Stimulated activated effector memory CD8-positive, alpha-beta T cell treated with anti-CD3 and anti-CD28 coated beads, Interleukin-12 subunit alpha, Interleukin-12 subunit beta, amount 100 ng/mL, for 72 hours (primary cell): ENCODE results near the gene SSX7.
"Not testable (repeated sequence)": the region's sequence is repeated elsewhere in the genome, so short reads cannot be mapped to it uniquely, and the experiment has no call there.

Source experiments
- ATAC-seq: fragments of 150-1000 bp; cut with Tn5 transposase; 2 replicates; pipeline ENCODE4 v1.10.0; 2021
- DNase-seq, 2 donors: peaks; one replicate each; pipeline ENCODE4 v3.0.0; 2021 to 2022; ENCODE audit warnings: low spot score in 2 of 2
- H3K27ac Mint-ChIP-seq: one replicate; pipeline ENCODE4 v1.8.0; 2022; ENCODE audit warnings: mild to moderate bottlenecking, mixed read lengths
- H3K36me3 Mint-ChIP-seq: one replicate; pipeline ENCODE4 v1.8.0; 2022; ENCODE audit warnings: mild to moderate bottlenecking, mixed read lengths
- H3K4me1 Mint-ChIP-seq: one replicate; pipeline ENCODE4 v1.8.0; 2022; ENCODE audit warnings: mixed read lengths
- H3K4me3 Mint-ChIP-seq: one replicate; pipeline ENCODE4 v1.8.0; 2022; ENCODE audit warnings: mild to moderate bottlenecking, mixed read lengths
- H3K9me3 Mint-ChIP-seq: one replicate; pipeline ENCODE4 v1.8.0; 2022; ENCODE audit warnings: mixed read lengths

Gene SSX7, protein sequence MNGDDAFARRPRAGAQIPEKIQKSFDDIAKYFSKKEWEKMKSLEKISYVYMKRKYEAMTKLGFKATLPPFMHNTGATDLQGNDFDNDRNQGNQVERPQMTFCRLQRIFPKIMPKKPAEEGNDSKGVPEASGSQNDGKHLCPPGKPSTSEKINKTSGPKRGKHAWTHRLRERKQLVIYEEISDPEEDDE

DNA sequence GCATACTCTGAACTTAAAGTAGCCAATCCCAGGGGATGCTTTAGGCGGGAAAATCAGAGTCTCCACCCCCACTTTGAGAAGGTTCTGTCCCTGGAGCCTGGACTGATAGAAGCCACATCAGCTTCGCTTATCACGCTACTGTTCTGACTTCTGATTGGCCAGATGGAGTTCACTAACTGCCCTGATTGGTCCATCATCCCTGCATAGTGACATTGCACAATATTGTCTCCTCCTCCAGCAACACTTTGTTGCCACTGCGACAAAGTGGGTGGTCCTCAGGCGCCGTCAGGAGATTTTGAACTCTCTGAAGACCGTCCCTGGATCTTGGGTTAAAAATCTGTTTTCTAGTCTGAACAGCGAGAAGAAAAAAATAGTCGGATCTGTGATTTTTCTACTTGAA lies at the start of gene SSX7:
TSS of gene SSX7 (minus strand) at position 101 of the 400 bp plus-strand sequence. CDS start 1,428 bp downstream, outside the sequence.
- not testable (repeated sequence) for H3K27ac Mint-ChIP-seq, H3K9me3 Mint-ChIP-seq, DNase-seq, H3K4me1 Mint-ChIP-seq, ATAC-seq, H3K36me3 Mint-ChIP-seq, H3K4me3 Mint-ChIP-seq

DNA sequence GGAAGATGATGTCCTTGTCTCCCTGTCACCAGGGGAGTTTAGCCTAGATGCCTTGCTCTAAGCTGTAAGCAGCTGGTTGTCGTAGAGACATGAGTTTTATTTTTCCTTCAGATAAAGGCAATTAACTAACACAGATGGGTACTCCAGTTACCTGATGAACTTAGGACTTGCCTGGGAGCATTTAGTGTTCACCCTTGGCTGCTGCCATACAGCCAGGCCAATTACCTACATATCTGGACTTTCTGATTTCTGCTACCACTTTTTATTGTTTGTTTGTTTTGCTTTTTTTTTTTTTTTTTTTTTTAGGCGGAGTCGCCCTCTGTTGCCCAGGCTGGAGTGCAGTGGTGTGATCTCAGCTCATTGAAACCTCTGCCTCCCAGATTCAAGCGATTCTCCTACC lies 37.3 kb upstream of the SSX7 start:
- DNase-seq, H3K4me1 Mint-ChIP-seq, ATAC-seq, H3K36me3 Mint-ChIP-seq, H3K27ac Mint-ChIP-seq, H3K9me3 Mint-ChIP-seq, H3K4me3 Mint-ChIP-seq: not testable (repeated sequence)

DNA sequence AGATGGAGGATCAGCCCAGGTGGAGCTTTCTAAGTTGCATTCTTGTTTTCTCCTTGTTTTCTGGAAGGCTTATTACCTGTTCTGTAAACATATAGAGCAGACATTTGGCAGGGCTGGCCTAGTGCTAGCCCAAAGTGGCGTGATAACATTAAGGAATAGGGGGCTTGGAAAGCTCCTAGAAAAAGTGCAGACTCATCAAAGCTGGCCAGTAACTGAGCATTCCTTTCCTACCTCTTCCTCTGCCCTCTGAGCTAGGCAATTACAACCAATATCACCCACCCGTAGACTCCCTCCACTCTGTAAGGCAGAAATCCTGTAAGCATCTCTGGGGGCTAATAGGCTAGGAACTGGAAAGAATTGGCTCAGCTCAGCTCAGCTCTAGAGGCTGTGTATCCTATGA lies 7.5 kb upstream of the SSX7 start:
- H3K4me1 Mint-ChIP-seq, H3K4me3 Mint-ChIP-seq, H3K9me3 Mint-ChIP-seq, ATAC-seq, DNase-seq, H3K27ac Mint-ChIP-seq, H3K36me3 Mint-ChIP-seq: not testable (repeated sequence)

DNA sequence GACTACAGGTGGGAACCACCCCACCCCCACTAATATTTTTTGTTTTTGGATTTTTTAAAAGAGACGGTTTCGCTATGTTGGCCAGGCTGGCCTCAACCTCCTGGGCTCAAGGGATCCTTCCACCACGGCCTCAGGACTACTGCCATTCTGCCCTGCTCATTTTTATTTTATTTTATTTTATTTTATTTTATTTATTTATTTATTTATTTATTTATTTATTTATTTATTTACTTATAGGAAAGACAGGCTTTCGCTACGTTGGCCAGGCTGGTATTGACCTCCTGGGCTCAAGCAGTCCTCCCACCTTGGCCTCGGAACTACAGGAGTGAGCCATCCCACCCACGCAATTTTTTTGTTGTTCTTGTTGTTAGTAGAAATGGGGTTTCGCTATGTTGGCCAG lies 775 bp upstream of the SSX7 start:
- not testable (repeated sequence) for H3K9me3 Mint-ChIP-seq, H3K27ac Mint-ChIP-seq, H3K36me3 Mint-ChIP-seq, H3K4me1 Mint-ChIP-seq, H3K4me3 Mint-ChIP-seq, ATAC-seq, DNase-seq

DNA sequence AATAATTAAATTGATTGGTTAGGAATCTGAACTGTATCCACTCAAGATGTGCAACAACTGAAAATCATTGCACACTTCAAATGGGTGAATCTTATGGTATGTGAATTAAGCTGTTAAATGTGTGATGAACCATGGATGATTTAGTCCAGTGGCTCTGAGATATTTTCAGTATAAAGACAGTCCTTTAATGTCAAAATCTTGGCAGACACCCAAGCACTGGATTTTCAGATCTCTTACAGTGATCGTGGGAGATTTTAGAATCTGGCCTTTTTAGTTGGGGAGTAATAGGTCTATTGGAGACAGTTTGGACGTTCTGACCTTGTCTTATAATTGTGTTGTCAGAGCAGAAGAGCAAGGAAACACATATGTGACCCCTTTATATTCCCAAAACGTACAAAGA lies 4.0 kb downstream of the SSX7 start:
- not testable (repeated sequence) for H3K27ac Mint-ChIP-seq, ATAC-seq, H3K36me3 Mint-ChIP-seq

DNA sequence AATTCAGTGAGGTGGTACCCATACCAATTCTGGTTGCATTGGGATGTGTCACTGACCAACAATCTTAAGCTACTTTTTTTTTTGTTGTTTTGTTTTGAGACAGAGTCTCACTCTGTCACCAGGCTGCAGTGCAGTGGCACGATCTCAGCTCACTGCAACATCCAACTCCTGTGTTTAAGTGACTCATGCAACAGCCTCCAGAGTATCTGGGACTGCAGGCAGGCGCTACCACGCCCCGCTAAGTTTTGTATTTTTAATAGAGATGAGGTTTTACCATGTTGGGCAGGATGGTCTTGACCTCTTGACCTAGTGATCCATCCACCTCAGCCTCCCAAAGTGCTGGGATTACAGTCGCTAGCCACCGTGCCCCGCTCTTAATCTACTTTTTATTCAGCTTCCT lies 5.7 kb downstream of the SSX7 start:
- H3K36me3 Mint-ChIP-seq, ATAC-seq, DNase-seq, H3K9me3 Mint-ChIP-seq, H3K4me3 Mint-ChIP-seq, H3K4me1 Mint-ChIP-seq, H3K27ac Mint-ChIP-seq: not testable (repeated sequence)

More for the DNA sequence above, 4.0 kb downstream of the SSX7 start:
- not testable (repeated sequence) for H3K4me1 Mint-ChIP-seq, DNase-seq, H3K4me3 Mint-ChIP-seq, H3K9me3 Mint-ChIP-seq

DNA sequence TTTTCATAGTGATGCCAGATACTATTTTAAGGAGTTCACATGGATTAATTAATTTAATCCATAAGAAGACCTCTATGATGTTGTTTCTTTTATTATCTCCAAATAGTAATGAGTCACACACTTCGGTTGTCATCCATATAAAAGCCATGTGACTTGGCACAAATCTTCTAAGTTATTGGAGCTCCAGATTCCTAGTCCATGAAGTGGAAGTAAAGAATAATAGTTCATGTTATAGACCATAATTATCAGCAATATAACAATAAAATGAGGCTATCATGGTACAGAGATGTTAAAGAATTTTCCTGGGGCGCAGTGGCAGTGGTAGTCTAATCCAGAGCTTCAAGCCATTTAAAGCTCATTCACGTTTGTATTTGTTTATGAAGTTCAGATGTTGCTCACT lies 26.2 kb downstream of the SSX7 start:
- H3K36me3 Mint-ChIP-seq, ATAC-seq, H3K9me3 Mint-ChIP-seq, DNase-seq, H3K27ac Mint-ChIP-seq, H3K4me1 Mint-ChIP-seq, H3K4me3 Mint-ChIP-seq: not testable (repeated sequence)

DNA sequence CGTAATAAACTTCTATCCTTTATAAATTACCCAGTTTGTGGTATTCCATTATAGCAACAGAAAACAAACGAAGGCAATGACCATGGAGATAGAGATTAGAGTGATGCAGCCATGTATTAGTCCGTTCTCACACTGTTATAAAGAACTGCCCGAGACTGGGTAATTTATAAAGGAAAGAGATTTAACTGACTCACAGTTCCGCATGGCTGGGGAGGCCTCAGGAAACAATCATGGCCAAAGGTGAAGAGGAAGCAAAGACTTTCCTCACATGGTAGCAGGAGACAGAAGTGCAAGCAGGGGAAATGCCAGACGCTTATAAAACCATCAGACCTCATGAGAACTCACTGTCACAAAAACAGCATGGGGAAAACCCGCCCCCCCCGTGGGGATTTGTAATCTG lies 34.0 kb downstream of the SSX7 start:
- not testable (repeated sequence) for H3K4me1 Mint-ChIP-seq, H3K9me3 Mint-ChIP-seq, H3K27ac Mint-ChIP-seq, DNase-seq, H3K36me3 Mint-ChIP-seq, H3K4me3 Mint-ChIP-seq, ATAC-seq

DNA sequence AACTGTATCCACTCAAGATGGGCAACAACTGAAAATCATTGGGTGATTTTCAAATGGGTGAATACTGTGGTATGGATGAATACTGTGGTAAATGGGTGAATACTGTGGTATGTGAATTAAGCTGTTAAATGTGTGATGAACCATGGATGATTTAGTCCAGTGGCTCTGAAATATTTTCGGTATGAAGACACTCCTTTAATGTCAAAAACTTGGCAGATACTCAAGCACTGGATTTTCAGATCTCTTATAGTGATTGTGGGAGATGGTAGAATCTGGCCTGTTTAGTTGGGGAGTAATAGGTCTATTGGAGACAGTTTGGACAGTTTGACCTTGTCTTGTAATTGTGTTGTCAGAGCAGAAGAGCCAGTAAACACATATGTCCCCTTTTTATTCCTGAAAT lies 45.7 kb downstream of the SSX7 start:
- Mint-ChIP-seq H3K27ac (no peak overlapping the region), H3K4me3 (no peak overlapping the region), H3K9me3 (no peaks in the 10 kb centered on the region), H3K4me1 (no peaks in the 10 kb centered on the region), H3K36me3 (no peaks in the 10 kb centered on the region)
- ATAC-seq = no peak
- no peak for DNase-seq

DNA sequence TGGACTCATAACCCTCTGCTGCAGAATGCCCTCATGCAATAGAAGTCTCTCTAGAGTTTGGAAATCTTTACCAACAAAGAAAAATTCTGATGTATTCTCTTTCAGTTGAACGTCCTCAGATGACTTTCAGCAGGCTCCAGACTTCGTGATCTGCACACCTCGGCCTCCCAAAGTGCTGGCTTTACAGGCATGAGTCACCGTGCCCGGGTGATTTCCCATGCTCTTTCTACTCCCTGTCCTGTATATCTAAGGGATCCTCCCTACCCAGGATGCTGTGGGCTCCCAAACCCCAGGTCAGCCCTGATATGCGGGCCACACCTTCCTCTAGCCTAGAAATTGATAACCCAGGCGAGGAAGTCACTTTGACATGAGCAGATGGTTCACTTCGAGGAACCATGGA lies 51.5 kb downstream of the SSX7 start:
- H3K36me3 Mint-ChIP-seq, DNase-seq, H3K4me1 Mint-ChIP-seq, H3K9me3 Mint-ChIP-seq, ATAC-seq, H3K27ac Mint-ChIP-seq, H3K4me3 Mint-ChIP-seq: not testable (repeated sequence)

DNA sequence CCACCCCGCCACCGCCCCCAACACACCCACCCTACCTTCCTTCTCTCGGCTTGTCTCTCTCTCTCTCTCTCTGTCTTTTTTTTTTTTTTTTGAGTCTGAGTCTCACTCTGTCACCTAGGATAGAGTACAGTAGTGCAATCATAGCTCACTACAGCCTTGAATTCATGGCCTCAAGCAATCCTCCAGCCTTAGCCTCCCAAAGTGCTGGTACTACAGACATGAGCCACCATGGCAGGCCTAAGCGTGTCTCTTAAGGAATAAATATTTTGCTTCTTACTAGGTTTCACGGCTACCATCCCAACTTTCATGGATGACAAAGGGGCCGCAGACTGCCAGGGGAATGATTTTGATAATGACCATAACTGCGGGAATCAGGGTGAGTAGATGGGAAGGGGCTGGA lies 55.8 kb downstream of the SSX7 start:
- DNase-seq (no peak), ATAC-seq (no peak)
- Mint-ChIP-seq H3K36me3 (no peaks in the 10 kb centered on the region), H3K9me3 (no peaks in the 10 kb centered on the region), H3K4me3 (no peak overlapping the region), H3K27ac (no peak overlapping the region), H3K4me1 (no peaks in the 10 kb centered on the region)

DNA sequence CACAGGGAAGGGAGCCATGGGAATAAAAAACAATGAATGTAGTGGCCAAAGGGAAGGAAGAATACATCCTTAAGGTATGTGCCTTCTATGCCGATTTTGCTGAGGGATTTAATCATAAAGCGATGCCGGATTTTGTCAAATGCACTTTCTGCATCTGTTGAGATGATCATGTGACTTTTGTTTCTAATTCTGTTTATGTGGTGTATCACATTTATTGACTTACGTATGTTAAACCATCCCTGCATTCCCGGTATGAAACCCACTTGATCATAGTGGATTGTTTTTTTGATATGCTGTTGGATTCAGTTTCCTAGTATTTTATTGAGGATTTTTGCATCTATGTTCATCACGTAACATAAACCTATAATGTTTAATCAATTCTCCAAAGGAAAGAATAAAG lies 60.0 kb downstream of the SSX7 start:
- no peaks in the 10 kb centered on the region for H3K4me1 Mint-ChIP-seq
- H3K9me3 Mint-ChIP-seq = no peaks in the 10 kb centered on the region
- no peaks in the 10 kb centered on the region for H3K36me3 Mint-ChIP-seq
- H3K27ac Mint-ChIP-seq = no peak overlapping the region
- DNase-seq (no peak), ATAC-seq (no peak)
- H3K4me3 Mint-ChIP-seq = no peak overlapping the region
